Peyer's patch (tissue), 4 donors: ENCODE data around the gene HYAL2.

Source experiments
- CTCF ChIP-seq, 6 experiments: fragments of 450-650 bp in 4 of 6; fragments of 200-600 bp in 2 of 6; sonication (generic) in 1 of 6; IDR thresholded peaks; one replicate each; pipeline ENCODE4 v1.5.1; 2017 to 2019; ENCODE audit warnings: antibody characterized with exemption in 6 of 6, mild to moderate bottlenecking in 3 of 6, moderate library complexity in 1 of 6
- POLR2A ChIP-seq, 2 donors: fragments of 450-650 bp; IDR thresholded peaks; one replicate each; pipeline ENCODE4 v1.5.1; 2017; ENCODE audit warnings: antibody characterized with exemption in 2 of 2, mild to moderate bottlenecking in 2 of 2, moderate library complexity in 2 of 2

DNA sequence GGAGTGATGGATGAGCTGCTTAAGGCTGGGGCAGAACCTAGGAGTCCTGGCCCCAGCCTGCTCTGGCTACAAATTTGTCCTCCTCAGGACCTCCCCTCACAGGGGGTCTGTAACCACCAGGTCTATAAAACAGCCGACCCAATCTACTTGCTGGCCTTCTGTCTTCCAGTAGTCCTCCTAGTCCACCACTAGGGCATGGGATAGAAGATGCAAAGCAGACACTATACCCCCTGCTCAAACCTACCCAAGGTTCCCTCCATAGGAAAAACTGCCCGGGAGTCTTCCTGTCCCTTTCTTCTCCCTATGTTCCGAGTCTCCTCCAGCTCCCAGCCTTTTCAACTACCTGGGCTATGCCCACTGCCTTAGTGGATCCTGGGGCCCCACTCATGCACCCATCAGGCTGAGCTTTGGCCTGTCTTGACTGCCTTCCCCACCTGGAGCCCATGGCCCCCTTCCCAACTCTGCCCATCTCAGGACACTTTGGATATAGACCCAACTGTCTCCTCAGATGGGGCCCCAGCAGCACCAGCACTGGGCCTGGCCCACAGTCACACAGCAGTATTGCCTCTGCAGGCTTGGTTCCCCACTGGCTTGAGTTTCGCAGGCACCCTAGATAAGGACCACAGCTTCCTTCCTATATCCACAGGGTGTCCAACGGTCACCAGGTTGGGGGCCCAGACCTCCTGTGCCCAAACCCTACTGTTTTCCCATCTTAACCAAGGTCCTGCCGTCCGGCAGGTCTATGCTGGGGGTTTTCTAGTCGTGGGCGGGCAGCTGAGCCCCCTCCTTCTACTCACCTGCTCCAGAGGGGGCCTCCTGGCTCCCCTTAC is 24.4 kb downstream of the HYAL2 start:
- no peak for TF ChIP-seq POLR2A (IDR thresholded peaks at IDR 0.05)
- TF ChIP-seq CTCF (IDR thresholded peaks at IDR 0.05): no peak
